ENCODE measurements around the gene KLK15.

The KLK15 gene

DNA sequence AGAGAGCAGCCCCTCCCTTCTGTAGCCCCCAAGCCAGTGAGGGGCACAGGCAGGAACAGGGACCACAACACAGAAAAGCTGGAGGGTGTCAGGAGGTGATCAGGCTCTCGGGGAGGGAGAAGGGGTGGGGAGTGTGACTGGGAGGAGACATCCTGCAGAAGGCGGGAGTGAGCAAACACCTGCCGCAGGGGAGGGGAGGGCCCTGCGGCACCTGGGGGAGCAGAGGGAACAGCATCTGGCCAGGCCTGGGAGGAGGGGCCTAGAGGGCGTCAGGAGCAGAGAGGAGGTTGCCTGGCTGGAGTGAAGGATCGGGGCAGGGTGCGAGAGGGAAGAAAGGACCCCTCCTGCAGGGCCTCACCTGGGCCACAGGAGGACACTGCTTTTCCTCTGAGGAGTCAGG lies 25.5 kb upstream of the KLK15 start:
- no peak for TF ChIP-seq ZNF274 (IDR thresholded peaks at IDR 0.05; ENCODE audit: low read depth, low read length)
- no peak overlapping the region for H3K4me3 ChIP-seq (ENCODE audit: low read length)

DNA sequence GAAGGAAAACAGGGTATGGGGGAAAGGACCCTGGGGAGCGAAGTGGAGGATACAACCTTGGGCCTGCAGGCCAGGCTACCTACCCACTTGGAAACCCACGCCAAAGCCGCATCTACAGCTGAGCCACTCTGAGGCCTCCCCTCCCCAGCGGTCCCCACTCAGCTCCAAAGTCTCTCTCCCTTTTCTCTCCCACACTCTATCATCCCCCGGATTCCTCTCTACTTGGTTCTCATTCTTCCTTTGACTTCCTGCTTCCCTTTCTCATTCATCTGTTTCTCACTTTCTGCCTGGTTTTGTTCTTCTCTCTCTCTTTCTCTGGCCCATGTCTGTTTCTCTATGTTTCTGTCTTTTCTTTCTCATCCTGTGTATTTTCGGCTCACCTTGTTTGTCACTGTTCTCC lies 24.0 kb upstream of the KLK15 start:
- TF ChIP-seq ZNF274 (IDR thresholded peaks at IDR 0.05; ENCODE audit: low read depth, low read length): no peak
- no peak overlapping the region for H3K4me3 ChIP-seq (ENCODE audit: low read length)

- no peak for TF ChIP-seq ZNF274 (IDR thresholded peaks at IDR 0.05; ENCODE audit: low read depth, low read length)
- no peak within 1 kb of the TSS for H3K4me3 ChIP-seq (ENCODE audit: low read length)
Observed at GRCh38 chr19:50854636-50855410, 21.4 kb upstream of the KLK15 start, which contains the start of gene KLK3. TSS of gene KLK3 (plus strand) at chr19:50854915. CDS start at chr19:50854956, 41 bp downstream.

DNA sequence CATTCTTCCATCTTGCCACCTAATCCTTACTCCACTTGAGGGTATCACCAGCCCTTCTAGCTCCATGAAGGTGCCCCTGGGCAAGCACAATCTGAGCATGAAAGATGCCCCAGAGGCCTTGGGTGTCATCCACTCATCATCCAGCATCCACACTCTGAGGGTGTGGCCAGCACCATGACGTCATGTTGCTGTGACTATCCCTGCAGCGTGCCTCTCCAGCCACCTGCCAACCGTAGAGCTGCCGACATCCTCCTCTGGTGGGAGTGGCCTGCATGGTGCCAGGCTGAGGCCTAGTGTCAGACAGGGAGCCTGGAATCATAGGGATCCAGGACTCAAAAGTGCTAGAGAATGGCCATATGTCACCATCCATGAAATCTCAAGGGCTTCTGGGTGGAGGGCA lies 18.2 kb upstream of the KLK15 start:
- no peak overlapping the region for H3K4me3 ChIP-seq (ENCODE audit: low read length)
- no peak for TF ChIP-seq ZNF274 (IDR thresholded peaks at IDR 0.05; ENCODE audit: low read depth, low read length)

GRCh38 chr19:50850738-50851137 lies 17.4 kb upstream of the KLK15 start:
- TF ChIP-seq ZNF274 (IDR thresholded peaks at IDR 0.05; ENCODE audit: low read depth, low read length): no peak
- H3K4me3 ChIP-seq (ENCODE audit: low read length): no peak overlapping the region

DNA sequence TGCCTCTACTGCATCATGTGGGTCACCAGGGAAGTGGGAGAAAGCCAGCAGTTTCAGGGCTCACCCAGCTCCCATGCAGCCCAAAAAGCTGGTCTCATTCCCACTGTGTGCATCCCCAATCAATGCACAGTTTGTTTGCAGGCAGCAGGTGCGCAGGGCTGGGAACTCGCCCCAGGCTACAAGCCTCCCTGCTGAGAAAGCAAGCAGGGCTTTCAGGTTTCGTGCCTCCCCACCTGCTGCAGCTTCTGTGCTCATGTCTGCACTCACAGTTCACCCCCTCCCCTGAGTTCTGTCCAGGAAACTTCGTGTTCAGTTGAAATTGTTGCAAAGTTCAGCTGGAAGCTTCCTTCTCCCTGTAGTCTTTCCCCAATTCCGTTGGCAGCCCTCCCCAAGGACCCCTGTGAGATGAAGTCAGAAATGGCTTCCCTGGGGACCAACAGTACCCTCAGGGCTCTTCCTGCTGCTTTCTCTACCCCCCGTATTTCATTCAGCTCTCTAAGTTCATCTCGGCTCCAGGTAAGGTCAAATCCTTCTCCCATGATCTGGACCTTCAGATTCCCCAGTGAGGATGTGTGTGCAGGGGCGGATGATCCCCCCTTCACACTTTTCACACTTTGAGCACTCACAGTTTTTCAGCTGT lies 11.0 kb upstream of the KLK15 start:
- no peak for TF ChIP-seq ZNF274 (IDR thresholded peaks at IDR 0.05; ENCODE audit: low read depth, low read length)
- no peak overlapping the region for H3K4me3 ChIP-seq (ENCODE audit: low read length)

DNA sequence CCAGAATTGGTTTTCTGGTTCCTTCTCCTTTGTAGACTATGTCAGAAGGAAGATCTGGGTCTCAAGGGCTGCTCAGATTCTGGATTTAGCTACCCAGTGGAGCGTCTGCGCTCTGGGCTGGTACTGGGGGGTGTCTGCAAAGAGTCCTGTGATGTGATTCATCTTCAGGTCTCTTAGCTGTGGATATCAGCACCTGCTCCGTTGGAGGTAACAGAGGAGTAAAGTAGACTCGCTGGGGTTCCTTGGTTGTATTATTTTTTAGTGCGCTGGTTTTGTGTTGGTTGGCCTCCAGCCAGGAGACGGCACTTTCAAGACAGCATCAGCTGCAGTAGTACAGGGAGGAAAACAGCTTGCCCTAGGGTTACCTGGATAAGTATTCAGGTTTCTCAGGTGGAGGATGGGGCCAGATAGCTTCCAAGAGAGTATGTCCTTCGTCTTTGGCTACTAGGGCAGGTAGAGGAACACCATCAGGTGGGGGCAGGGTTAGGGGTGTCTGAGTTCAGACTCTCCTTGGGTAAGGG lies 10.4 kb upstream of the KLK15 start:
- no peak overlapping the region for H3K4me3 ChIP-seq (ENCODE audit: low read length)
- TF ChIP-seq ZNF274 (IDR thresholded peaks at IDR 0.05; ENCODE audit: low read depth, low read length): no peak

DNA sequence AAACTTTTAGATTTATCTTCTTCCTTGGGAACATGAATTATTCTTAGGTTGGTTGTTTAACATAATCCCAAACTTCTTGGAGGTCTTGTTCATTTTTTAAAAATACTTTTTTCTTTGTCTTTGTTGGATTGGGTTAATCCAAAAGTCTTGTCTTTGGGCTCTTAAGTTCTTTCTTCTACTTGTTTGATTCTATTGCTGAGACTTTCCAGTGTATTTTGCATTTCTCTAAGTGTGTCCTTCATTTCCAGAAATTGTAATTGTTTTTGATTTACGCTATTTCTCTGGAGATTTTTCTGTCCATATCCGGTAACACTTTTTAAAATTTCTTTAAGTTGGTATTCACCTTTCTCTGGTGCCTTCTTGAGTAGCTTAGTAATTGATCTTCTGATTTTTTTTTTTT lies 9.8 kb upstream of the KLK15 start:
- no peak for TF ChIP-seq ZNF274 (IDR thresholded peaks at IDR 0.05; ENCODE audit: low read depth, low read length)
- no peak overlapping the region for H3K4me3 ChIP-seq (ENCODE audit: low read length)

- no peak for TF ChIP-seq ZNF274 (IDR thresholded peaks at IDR 0.05; ENCODE audit: low read depth, low read length)
- H3K4me3 ChIP-seq (ENCODE audit: low read length): no peak overlapping the region
Observed at GRCh38 chr19:50842130-50842529, 8.8 kb upstream of the KLK15 start.

- no peak for TF ChIP-seq ZNF274 (IDR thresholded peaks at IDR 0.05; ENCODE audit: low read depth, low read length)
- H3K4me3 ChIP-seq (ENCODE audit: low read length): no peak overlapping the region
Observed at GRCh38 chr19:50839712-50840655, 6.6 kb upstream of the KLK15 start.

DNA sequence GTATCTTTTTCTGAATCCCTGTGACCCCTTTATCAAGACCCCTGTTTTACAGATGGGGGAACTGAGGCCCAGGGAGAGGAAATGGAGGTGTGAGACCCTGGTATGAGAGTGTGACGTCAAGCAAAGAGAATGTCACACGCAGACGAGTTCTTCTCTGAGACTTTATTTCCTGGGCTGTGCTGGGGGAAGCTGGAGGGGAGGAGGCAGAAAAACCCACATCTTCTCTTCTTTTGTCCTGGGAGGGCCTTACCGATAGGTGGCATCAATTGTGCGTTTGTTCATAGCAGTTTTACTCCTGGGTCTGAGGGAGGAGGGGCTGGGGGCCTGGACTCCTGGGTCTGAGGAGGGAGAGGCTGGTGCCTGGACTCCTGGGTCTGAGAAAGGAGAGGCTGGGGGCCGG lies 4.9 kb upstream of the KLK15 start:
- no peak for TF ChIP-seq ZNF274 (IDR thresholded peaks at IDR 0.05; ENCODE audit: low read depth, low read length)
- no peak overlapping the region for H3K4me3 ChIP-seq (ENCODE audit: low read length)

GRCh38 chr19:50837300-50837699 lies 3.9 kb upstream of the KLK15 start:
- no peak for TF ChIP-seq ZNF274 (IDR thresholded peaks at IDR 0.05; ENCODE audit: low read depth, low read length)
- H3K4me3 ChIP-seq (ENCODE audit: low read length): no peak overlapping the region

DNA sequence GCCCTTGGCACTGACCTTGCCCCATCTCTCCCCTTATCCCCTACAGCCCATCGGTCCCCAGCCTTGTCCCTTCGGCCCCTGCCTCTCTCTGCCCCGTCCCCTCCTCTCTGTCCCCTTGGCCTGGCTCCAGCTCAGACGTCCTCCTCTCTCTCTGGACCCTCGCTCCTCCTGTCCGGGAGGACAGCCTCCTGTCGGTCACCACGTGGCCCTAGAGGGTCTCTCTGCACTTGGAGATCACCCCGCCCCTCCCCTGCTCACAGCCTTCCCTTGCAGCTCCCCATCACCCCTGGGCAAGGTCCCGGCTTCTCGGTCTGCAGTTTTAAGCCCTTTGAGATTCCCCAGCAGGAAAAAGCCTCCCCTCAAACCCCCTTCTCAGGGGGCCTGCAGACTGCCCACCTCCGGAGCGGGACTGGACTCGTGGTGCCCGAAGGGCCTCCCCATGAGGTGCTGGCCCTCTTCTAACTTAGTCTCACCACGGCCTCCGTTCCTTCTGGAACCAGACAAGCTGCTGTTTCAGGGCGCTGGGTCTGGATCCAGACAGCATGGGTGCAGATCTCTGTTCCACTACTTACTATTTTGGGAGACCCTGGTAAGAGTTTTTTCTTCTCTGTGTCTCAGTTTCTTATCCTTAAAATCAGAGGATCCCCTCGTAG lies 3.3 kb upstream of the KLK15 start:
- no peak overlapping the region for H3K4me3 ChIP-seq (ENCODE audit: low read length)
- no peak for TF ChIP-seq ZNF274 (IDR thresholded peaks at IDR 0.05; ENCODE audit: low read depth, low read length)

Measured in GM08714 (cell line).